Hindlimb muscle (tissue), 1 donor: ENCODE results near the gene SLC27A5. TPM values are rescaled to one million over a fixed set of nuclear protein-coding genes. Genes with fewer than 3 reads are reported as not detected.
"Not testable (repeated sequence)": the region's sequence is repeated elsewhere in the genome, so short reads cannot be mapped to it uniquely, and the experiment has no call there.

Source experiments
- DNase-seq: peaks from one replicate; pipeline ENCODE4 v3.0.0-alpha.2; 2013
- polyA plus RNA-seq: library from polyadenylated mRNA; unstranded; fragments of 120-200 nt; gene quantifications from one replicate; pipeline ENCODE4 v1.2.1, GENCODE V29; 2013; ENCODE audit not compliant: insufficient read length

The SLC27A5 gene
- polyA plus RNA-seq, 1 donor, result 6.1 TPM

DNA sequence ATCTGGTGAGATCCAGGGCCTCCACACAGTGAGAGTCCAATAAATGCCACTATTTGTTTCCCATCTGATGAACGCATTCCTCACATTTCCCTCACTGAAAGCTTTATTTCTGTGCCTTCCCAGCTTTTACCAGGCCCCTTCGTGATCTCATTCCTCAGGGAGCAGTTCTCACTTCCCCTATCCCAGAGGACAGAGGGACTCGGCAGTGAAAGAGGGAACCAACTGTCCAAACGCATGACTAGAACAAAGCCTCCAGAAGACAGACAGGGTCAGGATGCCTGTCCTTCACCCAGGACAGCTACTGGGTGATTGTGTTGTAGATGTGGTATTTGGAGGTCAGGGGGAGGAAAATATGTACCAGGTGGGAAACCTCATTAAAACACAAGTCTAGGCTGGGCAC lies 9.9 kb upstream of the SLC27A5 start:
- no peak for DNase-seq

GRCh38 chr19:58520257-58520599 lies 8.4 kb upstream of the SLC27A5 start:
- DNase-seq, result no peak

DNA sequence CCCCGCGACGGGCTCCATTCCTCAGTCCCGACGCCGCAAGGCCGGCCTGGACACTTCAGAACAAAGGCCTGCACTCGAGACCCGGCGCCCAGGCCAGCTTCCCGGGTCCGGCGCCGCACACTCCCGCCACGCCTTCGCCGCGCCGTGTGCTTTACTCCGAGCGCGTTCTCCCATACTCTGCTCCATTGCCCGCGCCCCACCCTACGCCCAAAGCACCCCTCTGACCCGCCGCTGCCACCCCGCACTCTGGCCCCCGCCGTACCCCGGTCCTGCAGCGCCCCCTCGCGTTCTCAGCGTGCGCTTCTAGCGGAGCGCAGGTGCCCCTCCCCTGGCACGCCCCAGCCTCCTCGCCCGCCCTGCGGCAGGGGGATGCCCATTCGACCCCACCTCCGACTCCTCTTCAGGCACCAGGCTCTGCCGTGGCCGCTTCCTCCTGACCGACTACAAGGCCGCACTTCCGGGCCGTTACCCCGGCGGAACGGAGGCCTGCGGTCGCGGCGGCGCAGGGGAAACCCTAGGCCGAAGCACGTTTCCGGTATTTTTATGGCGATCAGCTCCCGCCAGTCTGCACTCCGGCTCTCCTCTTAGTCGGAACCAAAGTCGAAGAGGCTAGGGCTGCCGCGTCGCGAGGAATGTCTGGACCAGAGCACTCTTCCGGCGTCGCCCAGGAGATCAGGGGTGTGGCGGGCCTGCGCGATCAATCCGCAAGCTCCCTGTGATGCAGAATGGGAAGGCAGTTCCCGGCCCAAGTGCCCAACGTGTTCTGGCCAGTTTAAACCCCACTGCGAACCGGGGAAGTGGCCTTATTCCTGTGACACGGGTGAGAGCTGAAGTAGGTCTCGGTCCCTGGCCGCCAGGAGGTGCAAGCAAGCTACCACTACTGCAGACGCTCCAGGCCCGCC lies 7.8 kb upstream of the SLC27A5 start, which contains the start of gene ZBTB45:
Gene ZBTB45, minus strand, starts transcription at position 456 of the 902 bp plus-strand sequence. CDS start 2,137 bp downstream, outside the sequence.
- DNase-seq, result peak; percentile 93

- peak; percentile 77 for DNase-seq
Measured at GRCh38 chr19:58519087-58519354, 7.2 kb upstream of the SLC27A5 start.

GRCh38 chr19:58518256-58519086 lies 6.7 kb upstream of the SLC27A5 start:
- DNase-seq, result no peak

- no peak for DNase-seq
Measured at GRCh38 chr19:58516964-58517833, 5.4 kb upstream of the SLC27A5 start.

- DNase-seq, result no peak
Measured at GRCh38 chr19:58516246-58516836, 4.5 kb upstream of the SLC27A5 start.

DNA sequence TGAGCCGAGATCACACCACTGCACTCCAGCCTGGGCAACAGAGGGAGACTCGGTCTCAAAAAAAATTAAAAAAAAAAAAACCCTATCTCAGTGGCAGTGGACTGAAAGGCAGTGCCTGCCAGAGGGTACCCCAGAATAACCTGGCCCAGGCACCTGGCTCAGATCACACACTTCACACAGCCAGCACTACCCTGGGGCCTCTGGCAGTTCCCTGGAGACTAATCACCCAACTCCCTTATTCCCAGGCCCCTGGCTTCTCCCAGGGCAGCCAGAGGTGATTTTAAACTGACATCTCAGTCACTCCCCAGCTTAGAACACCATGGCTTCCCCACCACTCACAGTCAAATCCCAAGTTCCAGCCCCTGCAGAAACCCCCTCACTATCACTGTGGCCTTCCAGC lies 3.5 kb upstream of the SLC27A5 start:
- no peak for DNase-seq

GRCh38 chr19:58514564-58515022 lies 2.8 kb upstream of the SLC27A5 start:
- DNase-seq, result no peak

- peak; percentile 93 for DNase-seq
Measured at GRCh38 chr19:58513694-58514563, 2.1 kb upstream of the SLC27A5 start.

DNA sequence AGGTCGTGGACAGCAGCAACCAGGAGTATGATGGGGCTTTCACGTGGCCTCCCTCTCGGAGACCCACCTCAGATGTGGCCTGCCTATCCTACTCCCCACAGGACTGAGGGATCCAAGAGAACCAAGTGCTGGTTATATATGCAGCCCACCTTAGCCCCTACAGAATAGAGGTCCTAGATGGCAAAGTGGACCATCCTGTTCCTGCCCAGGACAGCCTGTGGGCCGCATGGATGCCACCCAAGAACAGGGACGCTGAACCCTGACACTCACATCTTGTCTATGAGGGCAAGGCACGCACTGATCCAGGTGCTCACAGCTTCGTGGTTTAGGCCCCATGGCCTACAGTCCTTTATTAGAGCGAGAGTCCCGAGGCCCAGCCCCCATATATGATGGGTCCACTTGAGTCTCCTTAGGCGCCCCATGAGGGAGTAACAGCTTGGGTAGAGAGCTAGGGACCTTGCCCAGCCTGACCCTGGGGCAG lies 1.5 kb upstream of the SLC27A5 start:
- DNase-seq, result no peak

DNA sequence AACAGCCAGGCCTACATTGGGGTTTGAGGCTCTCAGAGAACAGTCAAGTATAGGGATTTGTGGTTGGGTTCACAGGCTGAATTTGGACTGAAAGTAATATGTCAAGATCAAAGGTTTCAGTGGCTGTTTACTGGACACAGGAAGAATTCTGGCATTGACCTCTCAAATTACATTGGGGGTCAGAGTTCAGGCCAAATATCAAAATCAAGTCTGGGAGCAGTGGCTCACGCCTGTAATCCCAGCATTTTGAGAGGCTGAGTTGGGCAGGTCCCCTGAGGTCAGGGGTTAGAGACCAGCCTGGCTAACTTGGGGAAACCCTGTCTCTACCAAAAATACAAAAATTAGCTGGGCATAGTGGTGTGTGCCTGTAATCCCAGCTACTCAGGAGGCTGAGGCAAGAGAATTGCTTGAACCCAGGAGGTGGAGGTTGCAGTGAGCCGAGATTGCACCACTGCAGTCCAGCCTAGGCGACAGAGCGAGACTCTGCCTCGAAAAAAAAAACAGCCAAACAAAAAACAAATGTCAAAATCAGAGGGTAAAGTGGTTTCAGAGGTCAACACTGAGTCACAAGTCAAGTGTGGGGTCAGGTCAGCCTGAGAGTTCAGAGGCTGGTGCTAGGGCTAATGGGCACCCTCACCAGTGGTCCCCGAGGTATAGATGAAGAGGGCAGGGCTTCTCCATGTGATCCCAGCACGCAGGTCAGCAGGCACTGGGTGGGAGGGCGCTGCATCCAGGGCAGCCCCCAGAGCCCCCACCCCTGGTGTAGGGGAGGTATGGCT lies 1.5 kb downstream of the SLC27A5 start:
- no peak for DNase-seq

GRCh38 chr19:58509731-58510083 lies 2.1 kb downstream of the SLC27A5 start:
- DNase-seq, result no peak

- DNase-seq, result not testable (repeated sequence)
Measured at GRCh38 chr19:58507602-58508223, 4.1 kb downstream of the SLC27A5 start.

GRCh38 chr19:58500242-58500641 lies 11.6 kb downstream of the SLC27A5 start:
- no peak for DNase-seq

DNA sequence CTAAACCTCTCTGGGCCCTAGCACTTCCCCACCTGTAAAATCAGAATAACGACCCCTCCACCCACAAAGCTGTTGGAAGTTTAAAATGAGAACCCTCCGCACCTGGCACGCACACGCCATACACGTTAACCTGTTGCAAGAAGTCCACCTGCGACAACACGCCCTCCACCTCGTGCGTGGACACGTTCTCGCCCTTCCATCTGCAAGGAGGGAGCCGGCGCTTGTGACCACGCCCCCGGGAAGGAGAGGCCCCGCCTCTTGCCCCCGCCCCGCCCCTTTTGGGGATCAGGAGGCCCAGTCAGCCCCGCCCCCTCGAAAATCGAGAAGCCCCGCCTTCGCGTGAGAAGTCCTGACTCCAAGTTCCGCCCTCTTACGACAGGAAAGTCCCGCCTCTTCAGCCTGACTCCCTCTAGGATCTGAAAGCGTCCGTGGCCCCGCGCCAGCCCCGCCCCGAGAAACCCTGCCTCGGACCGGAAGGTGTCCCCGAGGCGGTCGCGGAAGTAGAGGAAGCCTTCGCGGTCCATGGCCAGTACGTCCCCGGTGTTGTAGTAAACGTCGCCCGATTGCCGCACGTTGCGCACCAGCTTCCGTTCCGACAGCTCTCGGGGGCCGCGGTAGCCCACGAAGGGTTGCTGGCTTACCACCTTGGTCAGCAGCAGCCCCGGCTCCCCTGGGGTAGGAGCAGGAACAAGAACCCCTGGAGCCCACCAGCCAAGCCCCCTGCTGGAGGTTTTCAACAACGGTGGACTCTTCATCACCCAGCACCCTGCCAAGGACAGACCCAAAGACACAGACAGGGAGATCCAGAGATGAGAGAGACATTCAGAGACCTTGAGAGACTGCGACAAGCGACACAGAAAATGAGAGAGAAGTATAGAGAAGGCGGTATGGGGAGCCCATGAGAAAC lies 12.5 kb downstream of the SLC27A5 start:
- DNase-seq, result peak; percentile 94

- no peak for DNase-seq
Measured at GRCh38 chr19:58498316-58499020, 13.3 kb downstream of the SLC27A5 start.

- DNase-seq, result no peak
Measured at GRCh38 chr19:58497634-58498170, 14.1 kb downstream of the SLC27A5 start.
